PC-9 (cell line): ENCODE data around the gene LSMEM2.

ENCODE experiments used
- EZH2 ChIP-seq: fragments of 200-600 bp; sonication (generic); IDR thresholded peaks from 2 replicates; pipeline ENCODE4 v1.8.0; 2017; ENCODE audit warnings: antibody characterized with exemption, low read depth
- TF ChIP-seq, protein P1 (sequence below): fragments of 200-600 bp; sonication (generic); conservative IDR thresholded peaks from 2 replicates; pipeline ENCODE4 v1.6.1; 2017; ENCODE audit warnings: mixed run types, antibody characterized with exemption, mild to moderate bottlenecking, moderate library complexity

DNA sequence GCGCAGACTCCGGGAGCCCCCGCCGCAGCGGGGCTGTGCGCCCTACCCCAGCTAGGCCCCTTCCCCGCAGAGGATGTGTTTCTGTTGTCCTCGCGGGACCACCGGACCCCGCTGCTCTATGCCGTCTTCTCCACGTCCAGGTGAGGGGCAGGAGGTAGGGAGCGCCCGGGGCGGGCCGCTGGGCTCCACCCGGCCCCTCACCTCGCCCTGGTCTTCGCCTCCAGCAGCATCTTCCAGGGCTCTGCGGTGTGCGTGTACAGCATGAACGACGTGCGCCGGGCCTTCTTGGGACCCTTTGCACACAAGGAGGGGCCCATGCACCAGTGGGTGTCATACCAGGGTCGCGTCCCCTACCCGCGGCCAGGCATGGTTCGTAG, 5.2 kb upstream of the LSMEM2 start:
- TF ChIP-seq, protein P1, sequence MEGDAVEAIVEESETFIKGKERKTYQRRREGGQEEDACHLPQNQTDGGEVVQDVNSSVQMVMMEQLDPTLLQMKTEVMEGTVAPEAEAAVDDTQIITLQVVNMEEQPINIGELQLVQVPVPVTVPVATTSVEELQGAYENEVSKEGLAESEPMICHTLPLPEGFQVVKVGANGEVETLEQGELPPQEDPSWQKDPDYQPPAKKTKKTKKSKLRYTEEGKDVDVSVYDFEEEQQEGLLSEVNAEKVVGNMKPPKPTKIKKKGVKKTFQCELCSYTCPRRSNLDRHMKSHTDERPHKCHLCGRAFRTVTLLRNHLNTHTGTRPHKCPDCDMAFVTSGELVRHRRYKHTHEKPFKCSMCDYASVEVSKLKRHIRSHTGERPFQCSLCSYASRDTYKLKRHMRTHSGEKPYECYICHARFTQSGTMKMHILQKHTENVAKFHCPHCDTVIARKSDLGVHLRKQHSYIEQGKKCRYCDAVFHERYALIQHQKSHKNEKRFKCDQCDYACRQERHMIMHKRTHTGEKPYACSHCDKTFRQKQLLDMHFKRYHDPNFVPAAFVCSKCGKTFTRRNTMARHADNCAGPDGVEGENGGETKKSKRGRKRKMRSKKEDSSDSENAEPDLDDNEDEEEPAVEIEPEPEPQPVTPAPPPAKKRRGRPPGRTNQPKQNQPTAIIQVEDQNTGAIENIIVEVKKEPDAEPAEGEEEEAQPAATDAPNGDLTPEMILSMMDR, result no peak
- no peak for TF ChIP-seq EZH2
